Suprapubic skin (tissue), 4 donors: Measurements from ENCODE around the gene ATF6. TPM values are rescaled to one million over a fixed set of nuclear protein-coding genes. Genes with fewer than 3 reads are reported as not detected.

ENCODE experiments used
- DNase-seq, 2 donors: peaks; one replicate each; pipeline ENCODE4 v3.0.0-alpha.2; 2019; ENCODE audit warnings: low spot score in 2 of 2
- H3K27ac ChIP-seq: fragments of 200-600 bp; sonication (generic); one replicate; pipeline ENCODE4 v1.5.1; 2019
- H3K27me3 ChIP-seq: fragments of 200-600 bp; sonication (generic); one replicate; pipeline ENCODE4 v1.5.1; 2019
- H3K36me3 ChIP-seq: fragments of 200-600 bp; sonication (generic); one replicate; pipeline ENCODE4 v1.5.1; 2019
- H3K4me1 ChIP-seq: fragments of 200-600 bp; sonication (generic); one replicate; pipeline ENCODE4 v1.5.1; 2019
- H3K4me3 ChIP-seq: fragments of 200-600 bp; sonication (generic); one replicate; pipeline ENCODE4 v1.5.1; 2019; ENCODE audit warnings: mild to moderate bottlenecking
- H3K9me3 ChIP-seq: fragments of 200-600 bp; sonication (generic); one replicate; pipeline ENCODE4 v1.5.1; 2019
- CTCF ChIP-seq, 2 donors: fragments of 200-600 bp in 1 of 2; fragments of 450-650 bp in 1 of 2; sonication (generic) in 1 of 2; IDR thresholded peaks; one replicate each; pipeline ENCODE4 v1.5.1; 2016 to 2019; ENCODE audit warnings: antibody characterized with exemption in 2 of 2, mild to moderate bottlenecking in 1 of 2, moderate library complexity in 1 of 2
- EP300 ChIP-seq: sonication (generic); formaldehyde crosslinking; IDR thresholded peaks from one replicate; pipeline ENCODE4 v1.6.1; 2017; ENCODE audit warnings: antibody characterized with exemption
- POLR2A ChIP-seq, 2 donors: fragments of 450-650 bp; IDR thresholded peaks; one replicate each; pipeline ENCODE4 v1.6.1; 2017; ENCODE audit warnings: antibody characterized with exemption in 2 of 2, mild to moderate bottlenecking in 2 of 2, moderate library complexity in 2 of 2
- POLR2AphosphoS5 ChIP-seq, 3 donors: sonication (generic); formaldehyde crosslinking; IDR thresholded peaks; one replicate each; pipeline ENCODE4 v1.6.1; 2017; ENCODE audit warnings: antibody characterized with exemption in 3 of 3
- WGBS: methylation state at CpG from one replicate; pipeline ENCODE4 v1.1.5; 2018; 5-methylcytosine and 5-hydroxymethylcytosine counted together
- total RNA-seq, 4 donors: library from RNA; depleted of rRNA; stranded (reverse); fragments of >200 nt; gene quantifications; one replicate each; pipeline ENCODE4 v1.1.0, GENCODE V29; 2016

The ATF6 gene
- total RNA-seq, 4 donors from 2014 or later, result 28.0 to 32.4 (median 29.7) TPM

- Histone ChIP-seq H3K9me3 (no peaks in the 10 kb centered on the region), H3K27me3 (no peaks in the 10 kb centered on the region), H3K27ac (no peak overlapping the region), H3K4me1 (peaks cover 21% of the 10 kb centered on the region), H3K4me3 (no peak overlapping the region), H3K36me3 (no peaks in the 10 kb centered on the region)
- DNase-seq, result no peak
- WGBS, result 69% methylated on average over 5 of the region's 5 CpGs
- no peak for TF ChIP-seq POLR2A (IDR thresholded peaks at IDR 0.05)
- TF ChIP-seq CTCF (IDR thresholded peaks at IDR 0.05), result no peak
- TF ChIP-seq POLR2AphosphoS5 (IDR thresholded peaks at IDR 0.05), result no peak
- no peak for TF ChIP-seq EP300
Measured at GRCh38 chr1:161731981-161732718, 34.0 kb upstream of the ATF6 start.

- Histone ChIP-seq H3K27me3 (no peaks in the 10 kb centered on the region), H3K36me3 (no peaks in the 10 kb centered on the region), H3K4me1 (peaks cover 13% of the 10 kb centered on the region), H3K27ac (no peak overlapping the region), H3K9me3 (no peaks in the 10 kb centered on the region), H3K4me3 (no peak overlapping the region)
- no peak for DNase-seq
- TF ChIP-seq EP300, result no peak
- TF ChIP-seq POLR2AphosphoS5 (IDR thresholded peaks at IDR 0.05), result no peak
- TF ChIP-seq POLR2A (IDR thresholded peaks at IDR 0.05), result no peak
- TF ChIP-seq CTCF (IDR thresholded peaks at IDR 0.05), result no peak
- 7% methylated on average over 1 of the region's 1 CpG for WGBS
Measured at GRCh38 chr1:161733526-161733925, 32.6 kb upstream of the ATF6 start.

GRCh38 chr1:161735837-161736236, 30.3 kb upstream of the ATF6 start:
- no peak overlapping the region for H3K4me3 ChIP-seq
- no peak for DNase-seq
- H3K36me3 ChIP-seq, result no peaks in the 10 kb centered on the region
- H3K4me1 ChIP-seq, result peaks cover 13% of the 10 kb centered on the region
- no peaks in the 10 kb centered on the region for H3K9me3 ChIP-seq
- TF ChIP-seq POLR2AphosphoS5 (IDR thresholded peaks at IDR 0.05) (no peak), EP300 (no peak), POLR2A (IDR thresholded peaks at IDR 0.05) (no peak), CTCF (IDR thresholded peaks at IDR 0.05) (no peak)
- H3K27ac ChIP-seq, result no peak overlapping the region
- no peaks in the 10 kb centered on the region for H3K27me3 ChIP-seq
- WGBS, result 90% methylated on average over 3 of the region's 3 CpGs

GRCh38 chr1:161736335-161736969, 29.7 kb upstream of the ATF6 start:
- Histone ChIP-seq H3K36me3 (no peaks in the 10 kb centered on the region), H3K4me3 (no peak overlapping the region), H3K27me3 (no peaks in the 10 kb centered on the region), H3K4me1 (peaks cover 13% of the 10 kb centered on the region), H3K27ac (no peak overlapping the region), H3K9me3 (no peaks in the 10 kb centered on the region)
- DNase-seq, result no peak
- TF ChIP-seq CTCF (IDR thresholded peaks at IDR 0.05) (no peak), POLR2AphosphoS5 (IDR thresholded peaks at IDR 0.05) (no peak), POLR2A (IDR thresholded peaks at IDR 0.05) (no peak), EP300 (no peak)
- 69% methylated on average over 4 of the region's 4 CpGs for WGBS

GRCh38 chr1:161737625-161738024, 28.5 kb upstream of the ATF6 start:
- WGBS, result 74% methylated on average over 2 of the region's 2 CpGs
- no peak for DNase-seq
- TF ChIP-seq EP300, result no peak
- TF ChIP-seq POLR2A (IDR thresholded peaks at IDR 0.05), result no peak
- TF ChIP-seq POLR2AphosphoS5 (IDR thresholded peaks at IDR 0.05), result no peak
- TF ChIP-seq CTCF (IDR thresholded peaks at IDR 0.05), result no peak
- Histone ChIP-seq H3K4me1 (peaks cover 13% of the 10 kb centered on the region), H3K27ac (no peak overlapping the region), H3K36me3 (no peaks in the 10 kb centered on the region), H3K4me3 (no peak overlapping the region), H3K27me3 (no peaks in the 10 kb centered on the region), H3K9me3 (no peaks in the 10 kb centered on the region)
